GM18498 (cell line): ENCODE results near the gene PARVB.
A peak's percentile ranks its signal among the peaks of the same experiment; 100 is the strongest.

Source experiments
- ATAC-seq: cut with Tn5 transposase; IDR thresholded peaks from one replicate; pipeline ENCODE4 v1.9.1; 2021; ENCODE audit warnings: mild to moderate bottlenecking, moderate library complexity; ENCODE audit not compliant: unreplicated experiment

Gene PARVB, protein sequence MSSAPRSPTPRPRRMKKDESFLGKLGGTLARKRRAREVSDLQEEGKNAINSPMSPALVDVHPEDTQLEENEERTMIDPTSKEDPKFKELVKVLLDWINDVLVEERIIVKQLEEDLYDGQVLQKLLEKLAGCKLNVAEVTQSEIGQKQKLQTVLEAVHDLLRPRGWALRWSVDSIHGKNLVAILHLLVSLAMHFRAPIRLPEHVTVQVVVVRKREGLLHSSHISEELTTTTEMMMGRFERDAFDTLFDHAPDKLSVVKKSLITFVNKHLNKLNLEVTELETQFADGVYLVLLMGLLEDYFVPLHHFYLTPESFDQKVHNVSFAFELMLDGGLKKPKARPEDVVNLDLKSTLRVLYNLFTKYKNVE

DNA sequence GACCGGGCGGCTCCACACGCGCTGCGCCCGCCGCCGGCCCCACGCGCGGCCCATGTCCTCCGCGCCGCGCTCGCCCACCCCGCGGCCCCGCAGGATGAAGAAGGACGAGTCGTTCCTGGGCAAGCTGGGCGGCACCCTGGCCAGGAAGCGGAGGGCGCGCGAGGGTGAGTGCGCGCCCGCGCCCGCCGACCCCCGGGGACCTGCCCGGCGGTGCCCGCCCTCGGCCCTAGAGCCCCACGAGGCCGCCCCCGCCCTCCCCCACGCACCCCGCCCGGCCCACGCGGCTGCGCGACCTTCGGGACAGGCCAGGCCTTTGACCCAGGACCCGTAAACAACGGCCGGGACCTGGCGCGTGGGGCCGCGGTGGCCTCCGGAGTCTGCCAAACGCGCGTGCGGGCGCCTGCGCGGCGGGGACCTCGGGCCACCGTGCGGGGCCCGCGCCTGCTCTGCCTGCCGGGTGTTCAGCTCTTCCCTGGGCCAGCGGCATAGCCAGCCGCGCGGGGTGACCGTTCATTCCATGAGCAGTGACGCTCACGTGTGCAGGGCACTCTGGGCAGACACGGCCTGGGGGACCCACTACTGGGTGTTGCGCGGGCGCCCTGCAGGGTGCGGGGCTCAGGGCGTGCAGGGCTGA is at the start of gene PARVB:
Gene PARVB (plus strand): TSS at position 15 of the 634 bp plus-strand sequence. CDS start 38 bp downstream, at position 53.
- ATAC-seq = peak; percentile 11

DNA sequence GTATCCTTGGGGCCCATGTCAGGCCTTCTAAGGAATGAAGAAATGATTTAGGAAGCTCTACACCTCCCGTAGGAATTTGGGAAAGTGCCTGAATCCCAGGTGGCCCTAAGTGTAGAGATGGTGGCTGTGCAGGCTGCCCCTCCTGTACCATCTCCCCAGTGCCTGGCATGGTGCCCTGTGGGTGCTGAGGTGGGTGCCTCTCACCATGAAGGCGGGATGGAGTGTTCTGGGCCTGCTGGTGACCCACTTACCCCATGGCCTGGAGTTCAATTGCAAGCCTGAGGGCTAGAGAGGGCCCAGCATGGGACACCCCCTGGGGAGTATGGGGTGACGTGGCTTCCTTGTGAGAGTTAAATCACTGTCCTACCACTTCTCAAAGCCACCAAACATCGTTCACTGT is 49.1 kb upstream of the PARVB start:
- no peak for ATAC-seq

DNA sequence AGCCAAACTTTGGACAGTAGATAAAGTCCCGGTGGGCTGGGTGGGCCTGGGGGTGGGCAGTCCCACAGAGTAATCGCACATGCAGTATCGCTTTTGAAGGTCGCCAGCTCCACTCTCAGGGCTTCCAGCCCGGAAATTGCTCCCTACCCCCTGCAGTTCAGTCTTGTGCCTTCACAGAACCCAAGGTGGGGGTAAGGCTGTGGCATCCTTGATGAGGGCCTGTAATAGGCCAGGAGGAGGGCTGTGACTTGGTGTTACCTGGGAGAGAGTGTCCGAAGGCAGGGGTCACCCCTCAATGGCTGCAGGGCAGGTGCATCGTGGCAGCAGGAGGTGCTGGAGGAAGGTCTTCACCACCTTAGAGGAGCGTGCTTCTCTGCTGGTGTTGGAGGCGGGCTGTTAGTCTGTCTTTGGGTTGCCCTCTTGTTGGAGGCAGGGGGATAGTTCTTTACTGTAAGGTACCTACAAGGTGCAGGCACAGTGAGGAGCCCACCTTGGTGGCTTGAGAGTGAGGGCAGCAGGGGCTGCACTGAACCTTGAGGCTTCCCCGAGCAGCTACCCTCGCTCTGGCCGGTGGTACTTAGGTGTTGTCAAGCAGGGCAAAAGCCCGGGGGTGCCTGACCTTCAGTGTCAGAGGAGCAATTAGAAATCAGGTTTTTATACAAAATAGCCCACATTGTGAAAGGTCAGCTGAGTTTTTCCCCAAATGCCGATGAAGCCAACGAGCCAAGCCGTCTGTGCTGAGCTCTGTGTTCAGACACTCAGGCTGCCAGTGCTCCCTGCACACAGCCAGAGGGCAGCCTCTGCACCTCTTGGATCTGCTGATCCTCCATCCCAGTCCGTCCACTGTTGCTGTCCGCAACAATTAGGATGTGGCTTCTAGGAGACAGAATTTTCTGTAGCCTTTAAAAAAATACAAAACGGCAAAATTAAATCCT is 47.0 kb upstream of the PARVB start:
- ATAC-seq = no peak

DNA sequence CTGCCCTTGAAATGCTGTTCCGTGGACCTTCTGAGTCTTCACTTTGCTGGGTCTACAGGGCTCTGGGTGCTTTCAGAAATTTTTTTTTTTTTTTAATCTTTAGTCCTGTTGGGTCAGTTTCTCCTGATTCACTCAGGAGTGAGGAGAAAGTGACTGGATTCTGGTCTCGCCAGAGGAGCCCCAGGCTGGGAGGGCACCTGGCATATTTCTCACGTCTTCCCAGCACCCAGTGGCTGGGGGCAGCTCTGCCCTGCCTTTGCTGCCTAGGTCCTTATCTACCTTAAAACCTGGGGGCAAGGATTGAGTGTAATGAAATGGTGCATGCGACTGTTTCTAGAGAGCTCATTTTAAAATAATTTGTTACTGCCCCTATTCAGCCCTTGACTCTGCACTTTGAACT is 45.5 kb upstream of the PARVB start:
- ATAC-seq = no peak

DNA sequence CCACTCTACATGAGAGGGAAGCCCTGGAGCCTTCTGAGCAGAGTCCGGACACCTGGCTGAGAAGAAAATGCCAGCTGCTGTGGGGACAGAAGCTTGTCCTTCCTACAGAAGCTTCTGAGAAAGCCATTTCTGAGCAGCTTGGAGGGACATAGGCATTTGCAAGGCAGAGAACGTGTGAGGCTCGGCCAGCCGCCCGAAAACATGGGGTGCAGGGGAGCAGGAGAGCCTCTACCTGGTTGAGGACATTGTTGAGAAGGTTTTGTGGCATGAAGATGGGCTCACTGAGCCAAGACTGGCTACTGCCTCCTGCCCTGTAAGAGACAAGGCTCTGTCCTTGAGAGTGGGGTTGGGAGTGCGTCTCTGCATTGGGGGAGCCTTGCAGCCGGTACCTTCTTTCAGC is 43.5 kb upstream of the PARVB start:
- ATAC-seq = no peak

DNA sequence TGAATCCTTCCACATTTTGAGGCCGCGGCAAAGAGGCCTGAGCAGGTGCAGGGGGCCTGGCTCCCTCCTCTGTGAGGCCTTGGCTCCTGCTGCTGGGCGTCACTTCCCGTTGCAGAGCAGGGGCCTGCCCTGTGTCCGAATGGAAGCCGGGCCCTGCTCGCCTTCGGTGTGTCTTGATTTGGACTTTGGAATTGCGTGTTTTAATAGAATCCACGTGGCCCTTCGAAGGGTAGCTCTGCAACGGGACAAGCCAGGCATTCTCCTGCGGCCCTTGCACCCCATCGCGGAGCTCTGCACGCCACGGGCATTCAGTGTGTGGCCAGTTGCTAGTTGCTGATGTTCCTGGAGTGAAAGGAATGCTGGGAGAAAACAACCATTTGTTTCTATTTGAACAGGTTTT is 43.1 kb upstream of the PARVB start:
- ATAC-seq = no peak

DNA sequence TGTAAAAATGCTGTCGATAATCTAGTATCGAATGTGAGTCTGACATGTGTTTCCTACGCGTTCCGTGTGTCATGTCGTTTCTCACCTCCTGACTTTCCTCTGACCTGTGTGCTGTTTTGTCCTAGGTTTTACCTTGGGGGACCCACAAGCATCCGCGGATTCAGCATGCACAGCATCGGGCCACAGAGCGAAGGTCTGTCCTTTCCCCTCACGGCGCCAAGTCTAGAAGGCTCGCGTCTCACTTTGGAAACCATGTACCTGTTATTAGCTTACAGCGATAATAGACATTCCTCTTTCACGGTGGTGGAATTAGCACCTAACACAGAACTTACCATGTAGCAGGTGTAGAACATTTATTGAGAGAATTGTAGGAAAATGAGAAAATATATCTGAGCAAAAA is 40.3 kb upstream of the PARVB start:
- no peak for ATAC-seq

DNA sequence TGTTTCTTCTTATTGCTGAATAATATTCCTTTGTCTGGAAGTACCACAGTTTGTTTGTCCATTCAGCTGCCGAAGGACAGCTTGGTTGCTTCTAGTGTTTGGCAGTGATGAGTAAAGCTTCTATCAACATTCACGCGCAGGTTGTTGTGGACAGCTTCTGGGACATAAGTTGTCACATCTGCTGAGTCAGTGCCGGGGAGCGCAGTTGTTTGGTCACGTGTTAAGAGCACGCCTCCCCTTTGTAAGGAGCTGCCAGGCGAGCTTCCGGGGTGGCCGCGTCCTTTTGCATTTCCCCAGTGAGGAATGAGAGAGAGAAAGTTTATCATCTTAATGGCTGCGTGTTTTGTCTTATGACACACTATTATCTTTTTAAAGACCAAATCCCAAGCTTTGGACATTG is 38.6 kb upstream of the PARVB start:
- no peak for ATAC-seq

DNA sequence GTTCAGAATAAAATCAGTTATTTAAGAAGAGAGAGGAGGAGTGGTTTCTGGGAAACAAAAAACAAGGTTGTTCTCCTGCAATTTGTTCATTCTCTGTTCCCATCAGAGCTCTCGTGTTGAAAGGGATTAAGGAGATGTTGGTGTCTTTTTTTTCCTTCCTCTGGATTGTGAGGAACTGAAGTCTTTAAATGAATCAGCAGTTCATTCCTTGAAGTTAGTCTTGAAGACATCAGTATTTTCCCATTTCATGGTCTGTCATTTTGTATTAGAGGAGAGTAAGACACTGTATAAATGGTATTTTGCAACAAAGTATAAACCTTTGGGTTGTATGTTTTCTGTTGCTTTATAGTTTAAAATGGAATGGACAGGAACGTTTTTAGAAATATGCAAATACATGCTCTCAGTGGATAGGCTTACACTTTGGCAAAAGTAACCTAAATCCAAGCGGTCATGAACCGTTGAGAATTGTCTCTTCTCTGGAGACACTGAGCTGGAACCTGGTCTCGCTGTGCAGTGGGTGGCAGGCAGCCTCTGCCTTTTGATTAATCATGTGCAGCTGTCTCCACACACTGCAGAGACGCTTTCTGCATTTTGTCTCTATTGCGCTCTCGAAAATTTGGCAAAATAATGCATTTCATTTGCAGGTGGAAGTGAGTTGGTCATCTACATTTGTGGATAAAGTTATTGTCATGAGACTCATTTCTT is 35.8 kb upstream of the PARVB start:
- no peak for ATAC-seq

DNA sequence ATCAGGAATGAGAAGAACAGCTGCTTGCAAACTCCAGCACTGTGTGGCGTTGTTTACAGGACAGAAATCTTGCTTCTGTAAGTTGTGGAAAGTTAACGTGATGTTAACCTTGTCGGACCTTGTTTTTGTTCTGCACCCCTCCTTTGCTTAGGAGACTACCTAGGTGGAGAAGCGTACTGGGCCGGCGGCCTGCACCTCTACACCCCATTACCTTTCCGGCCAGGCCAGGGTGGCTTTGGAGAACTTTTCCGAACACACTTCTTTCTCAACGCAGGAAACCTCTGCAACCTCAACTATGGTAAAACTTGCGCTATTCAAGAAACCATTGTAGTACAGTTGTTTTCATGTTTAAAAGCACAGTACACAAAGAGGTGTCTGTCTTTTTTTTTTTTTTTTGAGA is 35.1 kb upstream of the PARVB start:
- ATAC-seq = no peak

DNA sequence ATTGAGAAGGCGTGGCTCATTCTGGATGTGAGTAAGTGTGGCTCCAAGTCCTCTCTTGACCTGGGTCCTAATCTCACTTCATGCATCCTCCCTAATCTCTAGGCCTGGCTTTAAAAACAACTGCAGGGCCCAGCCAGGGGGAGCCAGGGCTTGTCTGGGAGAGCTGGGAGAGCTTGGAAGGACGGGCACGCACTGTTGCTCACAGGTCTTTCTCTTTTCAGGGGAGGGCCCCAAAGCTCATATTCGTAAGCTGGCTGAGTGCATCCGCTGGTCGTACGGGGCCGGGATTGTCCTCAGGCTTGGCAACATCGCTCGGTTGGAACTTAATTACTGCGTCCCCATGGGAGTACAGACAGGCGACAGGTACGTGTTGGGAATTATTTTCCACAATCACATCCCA is 34.1 kb upstream of the PARVB start:
- ATAC-seq = no peak

DNA sequence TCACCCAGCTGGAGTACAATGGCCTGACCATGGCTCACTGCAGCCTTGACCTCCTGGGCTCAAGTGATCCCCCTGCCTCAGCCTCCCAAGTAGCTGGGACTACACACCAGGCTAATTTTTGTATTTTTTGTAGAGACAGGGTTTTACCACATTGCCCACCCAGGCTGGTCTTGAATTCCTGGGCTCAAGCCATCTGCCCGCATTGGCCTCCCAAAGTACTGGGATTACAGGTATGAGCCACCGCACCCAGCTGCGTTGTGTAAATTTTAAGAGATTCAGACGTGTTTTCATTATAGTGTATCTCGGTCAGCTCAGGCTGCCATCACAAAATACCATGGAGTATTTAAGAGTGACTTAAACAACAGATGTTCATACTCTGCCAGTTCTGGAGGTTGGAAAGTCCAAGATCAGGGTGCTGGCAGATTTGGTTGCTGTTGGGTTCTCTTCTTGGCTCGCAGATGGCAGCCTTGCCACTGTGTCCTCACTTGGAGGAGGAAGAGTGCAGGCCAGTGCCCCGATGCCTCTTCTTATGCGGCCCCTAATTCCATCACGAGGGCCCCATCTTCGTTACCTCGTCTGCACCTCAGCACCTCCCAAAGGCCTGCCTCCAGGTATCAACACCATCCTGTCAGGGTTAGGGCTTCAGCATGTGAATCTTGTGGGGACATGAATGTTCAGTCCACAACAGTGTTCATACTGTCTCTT is 32.6 kb upstream of the PARVB start:
- no peak for ATAC-seq

DNA sequence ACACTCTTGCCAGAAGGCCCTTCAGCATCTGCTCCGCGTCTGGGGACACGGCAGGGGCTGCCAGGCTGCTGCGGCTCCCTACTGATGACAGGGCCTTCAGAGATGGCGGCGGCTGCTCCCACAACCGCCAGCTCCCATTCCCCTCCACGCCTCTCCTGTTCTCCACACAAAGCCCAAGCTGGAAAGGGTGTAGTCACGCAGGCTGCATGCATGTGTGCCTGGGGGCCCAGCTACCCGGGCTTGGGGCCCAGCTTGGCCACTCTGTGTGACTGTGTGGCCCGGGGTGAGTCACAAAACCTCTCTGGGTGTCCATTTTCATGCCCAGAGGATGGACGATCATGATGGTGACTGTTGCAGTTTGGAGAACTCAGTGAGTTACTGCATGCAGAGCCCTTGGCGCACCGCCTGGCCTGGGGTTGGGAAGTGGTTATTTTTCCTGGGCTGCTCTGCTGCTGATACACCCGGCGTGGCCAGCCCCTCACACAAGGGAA is 31.7 kb upstream of the PARVB start:
- no peak for ATAC-seq

DNA sequence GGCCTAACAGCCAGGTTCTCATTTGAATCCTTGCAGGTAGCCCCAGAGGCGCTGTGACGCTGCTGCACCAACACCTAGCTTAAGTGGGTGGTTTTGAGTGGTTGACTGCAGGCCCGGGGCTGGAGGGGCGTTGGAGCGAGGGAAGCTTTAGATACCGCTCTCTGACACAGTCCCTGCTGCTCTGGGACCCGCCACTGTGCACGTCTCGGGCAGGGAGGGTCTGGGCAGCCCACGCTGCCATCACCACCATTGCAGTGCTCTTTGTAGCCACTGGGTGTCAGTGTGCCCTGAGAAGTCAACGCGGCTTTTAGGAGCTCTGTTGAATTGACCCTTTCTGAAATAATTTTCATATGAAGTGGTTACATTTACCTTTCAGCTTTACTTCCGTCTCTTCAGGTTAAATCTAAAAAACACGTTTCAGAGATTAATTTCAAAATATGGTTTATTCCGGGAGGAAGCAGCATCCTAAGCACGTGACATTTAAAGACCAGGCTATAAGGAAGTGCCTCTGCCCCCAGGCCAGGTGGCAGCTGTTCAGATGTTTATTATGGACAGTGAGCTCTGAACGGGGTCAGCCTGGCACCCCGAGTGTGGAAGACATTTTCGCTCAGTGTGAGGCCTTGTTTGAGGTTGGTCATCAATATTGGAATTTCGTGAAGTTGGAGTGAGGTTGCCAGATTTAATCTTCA is 30.9 kb upstream of the PARVB start:
- ATAC-seq = no peak

DNA sequence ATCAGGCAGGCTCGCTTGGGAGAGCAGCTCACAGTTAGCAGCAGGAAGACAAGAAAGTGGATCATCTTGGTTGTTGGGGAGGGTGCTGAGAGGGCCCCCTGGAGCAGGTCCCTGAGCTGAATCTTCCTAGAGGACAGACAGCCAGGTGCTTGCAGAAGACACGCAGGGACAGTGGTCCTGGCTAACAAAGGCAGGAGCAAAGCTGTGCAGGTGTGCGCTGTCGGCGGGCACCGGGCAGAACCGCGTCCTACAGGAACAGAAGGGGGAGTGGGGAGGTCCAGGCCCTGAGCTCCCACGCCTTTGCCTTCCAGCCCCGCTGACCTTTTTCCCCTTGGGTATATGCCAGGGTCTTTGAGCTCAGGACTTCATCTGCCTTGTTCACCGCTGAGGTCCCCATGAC is 30.1 kb upstream of the PARVB start:
- ATAC-seq = no peak

DNA sequence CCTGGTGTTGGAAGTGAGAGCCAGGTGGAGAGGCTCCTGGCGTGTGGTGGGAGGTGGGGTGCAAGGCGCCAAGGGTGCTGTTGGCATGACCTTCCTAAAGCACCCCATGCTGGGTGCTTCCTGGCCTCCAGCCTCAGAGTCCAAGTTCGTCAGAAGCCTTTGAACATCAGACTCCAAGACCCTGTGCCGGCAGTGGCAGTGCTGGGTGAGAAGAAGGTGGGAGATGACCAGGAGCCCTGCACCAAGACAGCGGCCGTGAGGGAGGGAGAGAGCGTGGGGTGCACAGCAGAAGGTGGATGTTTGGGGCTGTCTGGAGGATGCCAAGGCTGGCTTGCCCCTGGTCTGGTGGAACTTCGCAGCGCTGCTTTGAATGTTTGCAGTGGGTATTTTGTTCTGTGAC is 29.7 kb upstream of the PARVB start:
- ATAC-seq = no peak

DNA sequence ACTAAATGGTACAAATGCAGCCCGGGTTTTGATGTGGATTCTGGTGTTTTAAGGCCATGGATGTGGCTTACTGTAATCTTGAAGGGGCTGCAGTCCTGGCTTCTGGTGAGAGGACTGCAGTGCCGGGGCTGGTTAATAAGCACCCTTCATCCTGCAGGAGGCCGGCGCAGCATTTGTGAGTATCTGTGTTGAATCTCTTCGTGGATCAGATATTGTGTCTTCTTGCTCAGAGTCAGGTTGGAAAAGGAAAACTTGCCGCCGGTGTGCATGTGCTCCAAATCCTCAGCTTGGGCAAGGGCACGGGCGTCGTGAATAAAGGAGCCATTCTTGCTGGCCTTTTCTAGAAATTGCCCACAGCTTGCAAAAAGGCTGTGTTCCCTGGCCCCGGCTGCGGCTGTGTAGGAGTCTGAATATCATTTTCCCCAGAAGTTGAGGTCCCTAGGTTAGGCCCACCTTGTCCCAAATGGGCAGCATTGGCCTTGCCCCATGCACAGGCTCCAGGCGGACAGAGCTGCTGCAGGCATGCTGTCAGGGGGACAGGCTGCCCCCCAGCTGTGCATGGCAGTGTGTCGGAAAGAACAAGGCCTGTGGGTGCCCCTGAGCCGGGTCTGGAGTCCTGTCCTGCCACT is 28.9 kb upstream of the PARVB start:
- no peak for ATAC-seq

DNA sequence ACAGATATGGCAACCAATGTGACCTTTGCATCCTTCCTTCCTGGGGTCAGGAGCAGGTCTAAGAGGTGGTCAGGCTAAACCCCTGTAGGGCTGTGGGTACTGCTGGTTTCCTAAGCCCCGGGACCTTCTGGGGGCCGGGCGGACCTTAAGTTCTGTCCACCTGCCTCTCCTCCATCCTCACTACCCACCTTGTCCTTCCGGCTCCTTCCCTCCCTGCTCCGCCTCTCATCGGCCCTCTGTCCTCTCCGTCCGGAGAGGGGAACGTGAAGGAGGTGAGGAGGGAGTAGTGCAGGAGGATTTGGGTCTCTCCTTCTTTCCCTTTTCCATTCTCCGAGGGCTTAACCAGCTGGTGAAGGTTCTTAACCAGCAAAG is 28.3 kb upstream of the PARVB start:
- no peak for ATAC-seq
